ENCODE measurements around the gene SLC12A9. TPM values are rescaled to one million over a fixed set of nuclear protein-coding genes. Genes with fewer than 3 reads are reported as not detected.
A peak's percentile ranks its signal among the peaks of the same experiment; 100 is the strongest.

Gene SLC12A9
- total and polyA plus RNA-seq, 2 experiments from 2014 or later: 10.3 to 39.9 TPM

- peaks cover 59% of the 10 kb centered on the region for H3K36me3 Mint-ChIP-seq (ENCODE audit: low read depth)
- no peak for DNase-seq (ENCODE audit: low spot score)
- H3K4me2 ChIP-seq: peak overlapping the region; percentile 91
Measured at GRCh38 chr7:100866729-100867039, 14.2 kb downstream of the SLC12A9 start.

More at GRCh38 chr7:100866729-100867039, 14.2 kb downstream of the SLC12A9 start:
- Histone ChIP-seq H4K20me1 (replicated peaks; ENCODE audit: insufficient read depth) (0 out of 2 replicates have a peak, but pooled peaks cover 3% of the 10 kb centered on the region), H3K27me3 (ENCODE audit: insufficient read depth) (no peaks in the 10 kb centered on the region), H3K9me2 (ENCODE audit: insufficient read depth) (no peaks in the 10 kb centered on the region), H3K79me2 (replicated peaks; ENCODE audit: insufficient read depth) (peaks cover 18% of the 10 kb centered on the region), H3K27ac (ENCODE audit: low read depth) (peak overlapping the region; percentile 97), H3K4me3 (peak overlapping the region; percentile 100), H3F3A (replicated peaks; ENCODE audit: low read depth) (peaks cover 13% of the 10 kb centered on the region; the same call in 1 of the 2 replicates), H3K4me1 (ENCODE audit: insufficient read depth) (peaks cover 11% of the 10 kb centered on the region), H2AFZ (peak overlapping the region; percentile 49; the same call in 1 of the 2 replicates), H3K36me3 (ENCODE audit: insufficient read depth) (peaks cover 7% of the 10 kb centered on the region; the same call in 1 of the 2 replicates)
- H3K4me1 Mint-ChIP-seq: peaks cover 14% of the 10 kb centered on the region; the same call in 2 of the 3 replicates
- H3K4me3 Mint-ChIP-seq: peak overlapping the region; percentile 94
- TF ChIP-seq CREB1 (CRISPR knock-in tag; IDR thresholded peaks at IDR 0.05; ENCODE audit: low read depth) (no peak), POLR2AphosphoS5 (IDR thresholded peaks at IDR 0.05; ENCODE audit: low read depth) (no peak), ZNF331 (CRISPR knock-in tag; IDR thresholded peaks at IDR 0.05; ENCODE audit: low read depth) (no peak), EZH2 (IDR thresholded peaks at IDR 0.05; ENCODE audit: low read depth, unreplicated experiment) (no peak), ETS1 (IDR thresholded peaks at IDR 0.05) (no peak), ZNF462 (CRISPR knock-in tag; IDR thresholded peaks at IDR 0.05) (no peak), JUNB (IDR thresholded peaks at IDR 0.05; ENCODE audit: unreplicated experiment) (no peak), NANOG (IDR thresholded peaks at IDR 0.05; ENCODE audit: borderline replicate concordance) (no peak), ZNF114 (CRISPR knock-in tag; IDR thresholded peaks at IDR 0.05) (no peak), STAT1 (IDR thresholded peaks at IDR 0.05; ENCODE audit: unreplicated experiment) (no peak), EZH2phosphoT487 (IDR thresholded peaks at IDR 0.05; ENCODE audit: unreplicated experiment) (no peak), CTCF (conservative IDR thresholded peaks at IDR 0.05; ENCODE audit: low read depth in 2 of 2) (no peak), REST (IDR thresholded peaks at IDR 0.05; ENCODE audit: unreplicated experiment) (no peak)
- H3K27ac Mint-ChIP-seq: peak overlapping the region; percentile 99
- no peak for ATAC-seq
- peaks cover 19% of the 10 kb centered on the region for H3K27me3 Mint-ChIP-seq (ENCODE audit: insufficient read depth, low read depth, poor library complexity)
- no peaks in the 10 kb centered on the region; the same call in 2 of the 3 replicates for H3K9me3 Mint-ChIP-seq

Data from GM23338 (cell line).